SJCRH30 (cell line): ENCODE results near the gene PNPLA5. TPM values are rescaled to one million over a fixed set of nuclear protein-coding genes. Genes with fewer than 3 reads are reported as not detected.

Experiments
- DNase-seq, 2 experiments: peaks; one replicate each; pipeline ENCODE4 v3.0.0-alpha.2; 2015 to 2020
- H3K27ac ChIP-seq: fragments of 250-450 bp; sonication (Bioruptor Pico); 2 replicates; pipeline ENCODE4 v1.5.1; 2020; ENCODE audit warnings: mild to moderate bottlenecking, moderate library complexity
- H3K27me3 ChIP-seq: fragments of 250-450 bp; sonication (Bioruptor Pico); 2 replicates; pipeline ENCODE4 v1.5.1; 2020; ENCODE audit warnings: mild to moderate bottlenecking, moderate library complexity
- H3K36me3 ChIP-seq: fragments of 250-450 bp; sonication (Bioruptor Pico); 2 replicates; pipeline ENCODE4 v1.5.1; 2020; ENCODE audit warnings: mild to moderate bottlenecking, moderate library complexity
- H3K4me1 ChIP-seq: fragments of 250-450 bp; sonication (Bioruptor Pico); 2 replicates; pipeline ENCODE4 v1.5.1; 2020; ENCODE audit warnings: mild to moderate bottlenecking, moderate library complexity
- H3K4me3 ChIP-seq: fragments of 250-450 bp; sonication (Bioruptor Pico); 2 replicates; pipeline ENCODE4 v1.5.1; 2020; ENCODE audit warnings: mild to moderate bottlenecking, moderate library complexity
- H3K9me3 ChIP-seq: fragments of 250-450 bp; sonication (Bioruptor Pico); replicated peaks from 2 replicates; pipeline ENCODE4 v1.5.1; 2020; ENCODE audit warnings: mild to moderate bottlenecking, moderate library complexity
- total RNA-seq: library from RNA; depleted of rRNA; stranded (reverse); fragments of >200 nt; shearing (Covaris generic); gene quantifications from 2 replicates; pipeline ENCODE4 v1.2.3, GENCODE V29; 2014

PNPLA5 gene
- total RNA-seq, 1 experiment from 2014 or later: not detected

- Histone ChIP-seq H3K4me1 (no peaks in the 10 kb centered on the region), H3K36me3 (no peaks in the 10 kb centered on the region), H3K27ac (no peak overlapping the region), H3K9me3 (no peaks in the 10 kb centered on the region), H3K4me3 (no peak overlapping the region), H3K27me3 (peaks cover 14% of the 10 kb centered on the region; the same call in 1 of the 2 replicates)
- no peak for DNase-seq
Measured at GRCh38 chr22:43889860-43890253, 2.0 kb downstream of the PNPLA5 start.

- Histone ChIP-seq H3K9me3 (no peaks in the 10 kb centered on the region), H3K27me3 (peaks cover 10% of the 10 kb centered on the region; the same call in 1 of the 2 replicates), H3K4me1 (no peaks in the 10 kb centered on the region), H3K27ac (no peak overlapping the region), H3K4me3 (no peak overlapping the region), H3K36me3 (no peaks in the 10 kb centered on the region)
- no peak for DNase-seq
Measured at GRCh38 chr22:43889201-43889859, 2.5 kb downstream of the PNPLA5 start.

GRCh38 chr22:43888740-43889139 lies 3.1 kb downstream of the PNPLA5 start:
- H3K36me3 ChIP-seq: no peaks in the 10 kb centered on the region
- no peaks in the 10 kb centered on the region for H3K9me3 ChIP-seq
- H3K27ac ChIP-seq: no peak overlapping the region
- DNase-seq: no peak
- no peaks in the 10 kb centered on the region for H3K4me1 ChIP-seq
- peaks cover 6% of the 10 kb centered on the region; the same call in 1 of the 2 replicates for H3K27me3 ChIP-seq
- H3K4me3 ChIP-seq: no peak overlapping the region

GRCh38 chr22:43887391-43887790 lies 4.4 kb downstream of the PNPLA5 start:
- 0 out of 2 replicates have a peak, but pooled peaks cover 3% of the 10 kb centered on the region for H3K27me3 ChIP-seq
- H3K27ac ChIP-seq: no peak overlapping the region
- H3K4me3 ChIP-seq: no peak overlapping the region
- DNase-seq: no peak
- H3K36me3 ChIP-seq: no peaks in the 10 kb centered on the region
- no peaks in the 10 kb centered on the region for H3K4me1 ChIP-seq
- no peaks in the 10 kb centered on the region for H3K9me3 ChIP-seq

- H3K36me3 ChIP-seq: no peaks in the 10 kb centered on the region
- 0 out of 2 replicates have a peak, but pooled peaks cover 3% of the 10 kb centered on the region for H3K27me3 ChIP-seq
- no peaks in the 10 kb centered on the region for H3K9me3 ChIP-seq
- H3K4me3 ChIP-seq: no peak overlapping the region
- no peak overlapping the region for H3K27ac ChIP-seq
- DNase-seq: no peak
- H3K4me1 ChIP-seq: no peaks in the 10 kb centered on the region
Measured at GRCh38 chr22:43886231-43886630, 5.6 kb downstream of the PNPLA5 start.

- Histone ChIP-seq H3K4me3 (no peak overlapping the region), H3K36me3 (no peaks in the 10 kb centered on the region), H3K27ac (no peak overlapping the region), H3K4me1 (no peaks in the 10 kb centered on the region), H3K27me3 (0 out of 2 replicates have a peak, but pooled peaks cover 3% of the 10 kb centered on the region), H3K9me3 (no peaks in the 10 kb centered on the region)
- no peak for DNase-seq
Measured at GRCh38 chr22:43885786-43886185, 6.0 kb downstream of the PNPLA5 start.

- no peaks in the 10 kb centered on the region for H3K9me3 ChIP-seq
- H3K36me3 ChIP-seq: no peaks in the 10 kb centered on the region
- no peak for DNase-seq
- H3K27me3 ChIP-seq: 0 out of 2 replicates have a peak, but pooled peaks cover 3% of the 10 kb centered on the region
- H3K4me1 ChIP-seq: no peaks in the 10 kb centered on the region
- no peak overlapping the region for H3K4me3 ChIP-seq
- no peak overlapping the region for H3K27ac ChIP-seq
Measured at GRCh38 chr22:43885319-43885671, 6.5 kb downstream of the PNPLA5 start.

- Histone ChIP-seq H3K4me1 (no peaks in the 10 kb centered on the region), H3K4me3 (no peak overlapping the region), H3K27me3 (0 out of 2 replicates have a peak, but pooled peaks cover 3% of the 10 kb centered on the region), H3K9me3 (no peaks in the 10 kb centered on the region), H3K27ac (no peak overlapping the region), H3K36me3 (no peaks in the 10 kb centered on the region)
- peak; percentile 37 to 55 for DNase-seq
Measured at GRCh38 chr22:43884600-43885318, 7.1 kb downstream of the PNPLA5 start.

GRCh38 chr22:43883719-43884415 lies 7.9 kb downstream of the PNPLA5 start:
- Histone ChIP-seq H3K27me3 (0 out of 2 replicates have a peak, but pooled peaks cover 3% of the 10 kb centered on the region), H3K36me3 (no peaks in the 10 kb centered on the region), H3K4me3 (no peak overlapping the region), H3K9me3 (no peaks in the 10 kb centered on the region), H3K27ac (no peak overlapping the region), H3K4me1 (no peaks in the 10 kb centered on the region)
- no peak for DNase-seq

GRCh38 chr22:43883012-43883661 lies 8.7 kb downstream of the PNPLA5 start:
- no peaks in the 10 kb centered on the region for H3K9me3 ChIP-seq
- no peaks in the 10 kb centered on the region for H3K36me3 ChIP-seq
- H3K4me1 ChIP-seq: no peaks in the 10 kb centered on the region
- 0 out of 2 replicates have a peak, but pooled peaks cover 3% of the 10 kb centered on the region for H3K27me3 ChIP-seq
- no peak overlapping the region for H3K27ac ChIP-seq
- peak; percentile 63 to 80 for DNase-seq
- no peak overlapping the region for H3K4me3 ChIP-seq

- no peak for DNase-seq
- Histone ChIP-seq H3K4me3 (no peak overlapping the region), H3K9me3 (no peaks in the 10 kb centered on the region), H3K36me3 (no peaks in the 10 kb centered on the region), H3K27me3 (0 out of 2 replicates have a peak, but pooled peaks cover 3% of the 10 kb centered on the region), H3K4me1 (no peaks in the 10 kb centered on the region), H3K27ac (no peak overlapping the region)
Measured at GRCh38 chr22:43882122-43882767, 9.6 kb downstream of the PNPLA5 start.

- H3K36me3 ChIP-seq: no peaks in the 10 kb centered on the region
- no peak for DNase-seq
- H3K27me3 ChIP-seq: 0 out of 2 replicates have a peak, but pooled peaks cover 3% of the 10 kb centered on the region
- no peak overlapping the region for H3K27ac ChIP-seq
- H3K4me3 ChIP-seq: no peak overlapping the region
- no peaks in the 10 kb centered on the region for H3K9me3 ChIP-seq
- H3K4me1 ChIP-seq: no peaks in the 10 kb centered on the region
Measured at GRCh38 chr22:43881091-43882061, 10.4 kb downstream of the PNPLA5 start.

- H3K4me3 ChIP-seq: no peak overlapping the region
- 0 out of 2 replicates have a peak, but pooled peaks cover 3% of the 10 kb centered on the region for H3K27me3 ChIP-seq
- H3K9me3 ChIP-seq: no peaks in the 10 kb centered on the region
- H3K4me1 ChIP-seq: no peaks in the 10 kb centered on the region
- DNase-seq: no peak
- no peaks in the 10 kb centered on the region for H3K36me3 ChIP-seq
- H3K27ac ChIP-seq: no peak overlapping the region
Measured at GRCh38 chr22:43880541-43880991, 11.2 kb downstream of the PNPLA5 start.
